ENCODE measurements around the gene UMODL1. TPM values are rescaled to one million over a fixed set of nuclear protein-coding genes. Genes with fewer than 3 reads are reported as not detected.

The UMODL1 gene
- total RNA-seq, 2 experiments from 2014 or later = 0.42 to 0.49 TPM

DNA sequence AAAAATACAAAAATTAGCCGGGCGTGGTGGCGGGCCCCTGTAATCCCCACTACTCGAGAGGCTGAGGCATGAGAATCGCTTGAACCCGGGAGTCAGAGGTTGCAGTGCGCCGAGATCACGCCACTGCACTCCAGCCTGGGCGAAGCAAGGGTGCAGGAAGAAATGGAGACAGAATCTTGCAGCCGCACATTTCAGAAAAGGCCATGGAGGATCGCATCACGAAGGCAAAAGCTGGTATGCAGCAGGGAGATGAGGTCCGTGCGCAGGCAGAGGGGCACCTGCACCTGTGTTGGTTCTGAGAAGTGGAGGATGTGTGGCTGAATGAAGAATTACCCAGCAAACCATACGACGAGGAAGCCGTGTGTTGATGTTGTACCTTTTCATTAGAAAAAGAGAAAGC is 94.8 kb downstream of the UMODL1 start:
- H3K4me1 Mint-ChIP-seq (ENCODE audit: low read depth) = peaks cover 46% of the 10 kb centered on the region
- Histone ChIP-seq H3K4me1 (ENCODE audit: insufficient read depth, low read length) (peaks cover 14% of the 10 kb centered on the region), H3K27me3 (ENCODE audit: control insufficient read depth in 1 of 2, insufficient read depth in 2 of 2, low read length in 2 of 2) (no peaks in the 10 kb centered on the region), H3K9me3 (ENCODE audit: control insufficient read depth in 1 of 2, insufficient read depth in 1 of 2, low read length in 2 of 2) (no peaks in the 10 kb centered on the region), H3K36me3 (ENCODE audit: insufficient read depth, low read length) (no peaks in the 10 kb centered on the region), H3K27ac (ENCODE audit: low read depth in 1 of 2, low read length in 2 of 2) (no peak overlapping the region), H3K4me3 (ENCODE audit: low read length) (no peak overlapping the region)
- no peak for ATAC-seq (ENCODE audit: poor library complexity)
- TF ChIP-seq, protein P1, sequence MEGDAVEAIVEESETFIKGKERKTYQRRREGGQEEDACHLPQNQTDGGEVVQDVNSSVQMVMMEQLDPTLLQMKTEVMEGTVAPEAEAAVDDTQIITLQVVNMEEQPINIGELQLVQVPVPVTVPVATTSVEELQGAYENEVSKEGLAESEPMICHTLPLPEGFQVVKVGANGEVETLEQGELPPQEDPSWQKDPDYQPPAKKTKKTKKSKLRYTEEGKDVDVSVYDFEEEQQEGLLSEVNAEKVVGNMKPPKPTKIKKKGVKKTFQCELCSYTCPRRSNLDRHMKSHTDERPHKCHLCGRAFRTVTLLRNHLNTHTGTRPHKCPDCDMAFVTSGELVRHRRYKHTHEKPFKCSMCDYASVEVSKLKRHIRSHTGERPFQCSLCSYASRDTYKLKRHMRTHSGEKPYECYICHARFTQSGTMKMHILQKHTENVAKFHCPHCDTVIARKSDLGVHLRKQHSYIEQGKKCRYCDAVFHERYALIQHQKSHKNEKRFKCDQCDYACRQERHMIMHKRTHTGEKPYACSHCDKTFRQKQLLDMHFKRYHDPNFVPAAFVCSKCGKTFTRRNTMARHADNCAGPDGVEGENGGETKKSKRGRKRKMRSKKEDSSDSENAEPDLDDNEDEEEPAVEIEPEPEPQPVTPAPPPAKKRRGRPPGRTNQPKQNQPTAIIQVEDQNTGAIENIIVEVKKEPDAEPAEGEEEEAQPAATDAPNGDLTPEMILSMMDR (IDR thresholded peaks at IDR 0.05) = no peak
- H3K9me3 Mint-ChIP-seq = no peaks in the 10 kb centered on the region
- intact Hi-C loops (cut with DNase I, micrococcal nuclease) = no loop called here
- H3K36me3 Mint-ChIP-seq (ENCODE audit: low read depth) = no peaks in the 10 kb centered on the region
- ChIA-PET POLR2A (no interaction called here), CTCF (interaction anchor here (0.5 to 1.5 kb wide), 2 partner anchors 93 to 275 kb away, joined by 3 to 4 read pairs; no protein-coding TSS in a partner anchor)
- no peak overlapping the region for H3K27ac Mint-ChIP-seq
- H3K4me3 Mint-ChIP-seq = no peak overlapping the region
- DNase-seq = peak in 1 of 14 experiments; percentile 21
- H3K27me3 Mint-ChIP-seq = no peaks in the 10 kb centered on the region

DNA sequence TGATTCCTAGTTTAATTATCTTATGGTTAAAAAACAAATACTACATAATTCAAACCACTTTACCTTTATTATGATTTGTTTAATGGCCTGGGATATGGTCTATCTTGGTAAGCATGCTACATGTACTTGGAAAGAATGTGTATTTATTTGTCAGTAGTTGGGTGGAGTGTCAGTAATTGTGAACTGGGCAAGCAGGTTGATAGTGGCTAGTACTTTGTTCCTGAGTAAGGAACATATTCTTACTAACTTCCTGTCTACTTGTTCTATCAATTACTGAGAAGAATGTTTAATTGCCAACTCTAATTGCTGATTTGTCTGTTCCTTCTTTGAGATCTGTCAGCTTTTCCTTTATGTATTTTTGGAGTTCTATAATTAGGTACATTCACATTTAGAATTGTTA is 98.6 kb downstream of the UMODL1 start:
- intact Hi-C loops (cut with DNase I, micrococcal nuclease) = no loop called here
- ChIA-PET CTCF (no interaction called here), POLR2A (no interaction called here)
- Mint-ChIP-seq H3K27me3 (no peaks in the 10 kb centered on the region), H3K4me3 (no peak overlapping the region), H3K4me1 (ENCODE audit: low read depth) (peaks cover 8% of the 10 kb centered on the region), H3K27ac (no peak overlapping the region), H3K36me3 (ENCODE audit: low read depth) (no peaks in the 10 kb centered on the region), H3K9me3 (no peaks in the 10 kb centered on the region)
- Histone ChIP-seq H3K9me3 (ENCODE audit: control insufficient read depth in 1 of 2, insufficient read depth in 1 of 2, low read length in 2 of 2) (no peaks in the 10 kb centered on the region), H3K4me3 (ENCODE audit: low read length) (no peak overlapping the region), H3K4me1 (ENCODE audit: insufficient read depth, low read length) (no peaks in the 10 kb centered on the region), H3K27ac (ENCODE audit: low read depth in 1 of 2, low read length in 2 of 2) (no peak overlapping the region), H3K27me3 (ENCODE audit: control insufficient read depth in 1 of 2, insufficient read depth in 2 of 2, low read length in 2 of 2) (no peaks in the 10 kb centered on the region), H3K36me3 (ENCODE audit: insufficient read depth, low read length) (no peaks in the 10 kb centered on the region)
- TF ChIP-seq, protein P1 (IDR thresholded peaks at IDR 0.05) = no peak
- ATAC-seq (ENCODE audit: poor library complexity) (no peak), DNase-seq (no peak)

DNA sequence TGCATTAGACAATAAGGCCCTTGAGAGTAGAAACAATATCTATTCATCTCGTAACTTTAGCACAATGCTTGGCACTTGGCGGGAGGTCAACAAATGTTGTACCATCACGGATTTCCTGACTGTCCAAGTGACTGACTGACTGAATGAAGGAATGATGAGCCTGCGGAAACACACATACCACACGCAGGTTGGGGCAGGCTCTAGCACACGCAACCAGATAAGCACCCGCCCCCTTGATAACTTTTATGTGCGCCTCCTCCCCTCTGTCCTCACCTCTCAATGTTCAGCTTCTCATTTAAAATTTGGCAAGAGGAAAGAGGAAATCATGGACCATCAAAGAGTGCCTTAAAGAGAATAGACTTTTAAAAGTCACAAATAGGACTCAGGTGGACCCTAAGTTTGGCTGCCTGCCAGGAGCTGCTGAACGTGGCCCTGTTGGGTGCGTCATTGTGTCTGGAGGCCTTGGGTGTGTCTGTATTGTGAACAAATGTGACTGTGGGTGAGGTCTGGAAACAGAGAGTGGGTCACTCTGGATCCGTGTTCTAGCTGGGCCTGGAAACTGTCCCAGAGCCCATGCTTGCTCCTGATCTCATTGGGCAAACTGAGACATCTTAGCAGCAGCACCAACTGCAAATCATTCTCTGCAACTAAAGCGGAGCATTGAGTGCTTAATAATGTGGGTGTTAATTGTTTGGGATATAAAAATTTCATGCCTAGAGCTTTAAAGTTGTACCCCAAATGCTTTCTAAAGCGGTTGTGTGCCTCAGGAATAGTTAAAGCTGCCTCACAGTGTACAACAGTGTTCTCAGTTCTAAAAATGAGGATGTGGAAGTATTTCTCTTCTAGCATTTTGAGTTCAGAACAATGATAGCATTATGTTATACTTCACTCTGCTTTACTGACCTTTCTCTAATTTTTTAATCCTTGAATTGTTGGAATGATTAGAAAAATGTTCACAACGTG is 100.3 kb downstream of the UMODL1 start:
- Histone ChIP-seq H3K4me1 (ENCODE audit: insufficient read depth, low read length) (no peaks in the 10 kb centered on the region), H3K27ac (ENCODE audit: low read depth in 1 of 2, low read length in 2 of 2) (no peak overlapping the region), H3K27me3 (ENCODE audit: control insufficient read depth in 1 of 2, insufficient read depth in 2 of 2, low read length in 2 of 2) (no peaks in the 10 kb centered on the region), H3K9me3 (ENCODE audit: control insufficient read depth in 1 of 2, insufficient read depth in 1 of 2, low read length in 2 of 2) (no peaks in the 10 kb centered on the region), H3K36me3 (ENCODE audit: insufficient read depth, low read length) (no peaks in the 10 kb centered on the region), H3K4me3 (ENCODE audit: low read length) (no peak overlapping the region)
- Mint-ChIP-seq H3K27ac (no peak overlapping the region), H3K36me3 (ENCODE audit: low read depth) (no peaks in the 10 kb centered on the region), H3K4me1 (ENCODE audit: low read depth) (peaks cover 5% of the 10 kb centered on the region), H3K27me3 (no peaks in the 10 kb centered on the region), H3K4me3 (no peak overlapping the region), H3K9me3 (no peaks in the 10 kb centered on the region)
- ATAC-seq (ENCODE audit: poor library complexity) (no peak), DNase-seq (no peak)
- intact Hi-C loops (cut with DNase I, micrococcal nuclease) = no loop called here
- ChIA-PET CTCF (interaction anchor here (1.7 kb wide), 1 partner anchor 87 kb away, joined by 8 read pairs; no protein-coding TSS in a partner anchor), POLR2A (interaction anchor here (0.6 kb wide), 1 partner anchor 237 kb away, joined by 3 read pairs; no protein-coding TSS in a partner anchor)
- TF ChIP-seq, protein P1 (IDR thresholded peaks at IDR 0.05) = no peak

Measured in CD4-positive, alpha-beta T cell (primary cell).